Activated gamma-delta T cell treated with Interleukin-2 at 50 U/mL for 16 hours (primary cell): ENCODE results near the gene C5orf63.
"Not testable (repeated sequence)": the region's sequence is repeated elsewhere in the genome, so short reads cannot be mapped to it uniquely, and the experiment has no call there.

Experiments used
- DNase-seq: peaks from one replicate; pipeline ENCODE4 v3.0.0-alpha.2; 2020

The C5orf63 gene

DNA sequence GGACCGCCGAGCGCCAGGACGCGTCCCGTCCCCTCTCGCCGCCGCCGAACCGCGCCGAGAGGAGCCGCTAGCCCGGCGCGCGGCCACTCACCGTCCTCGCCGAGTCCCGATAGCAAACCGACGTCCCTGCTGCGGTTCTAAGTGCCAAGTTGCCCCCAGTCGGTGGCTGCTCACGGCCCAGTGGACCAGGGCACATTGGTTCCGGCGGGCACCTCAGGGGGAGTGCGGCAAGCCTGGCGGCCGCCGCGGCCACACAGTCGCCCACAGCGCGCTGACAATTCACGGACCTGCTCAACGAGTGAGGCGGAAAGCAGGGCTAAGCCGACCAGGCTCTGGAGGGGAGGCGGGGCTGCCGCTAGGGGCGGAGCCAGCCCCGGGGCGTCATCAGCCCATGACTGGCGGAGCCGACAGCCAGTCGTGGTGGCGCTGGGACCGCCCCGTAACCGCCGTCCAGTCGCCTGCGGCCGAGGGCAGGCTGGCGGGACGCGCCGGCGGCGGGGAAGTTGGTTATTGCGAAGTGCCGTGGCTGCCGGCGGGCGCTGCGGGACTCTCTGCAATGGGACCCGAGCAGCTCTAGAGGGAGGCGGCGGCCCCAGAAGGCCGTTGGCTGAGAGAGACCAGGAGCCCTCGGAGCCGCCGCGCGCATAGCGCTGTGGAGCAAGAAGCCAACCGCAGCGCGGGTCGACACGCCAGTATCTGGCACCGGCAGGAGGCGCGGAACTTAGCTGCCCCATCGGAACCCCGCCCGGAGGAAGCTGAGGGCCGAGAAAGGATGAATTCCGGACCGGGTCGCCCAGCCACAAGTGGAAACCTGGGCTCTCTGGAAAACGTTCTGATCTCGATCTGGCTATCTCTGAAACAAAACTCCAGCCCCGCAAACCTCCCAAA is 42.8 kb downstream of the C5orf63 start, which contains the start of gene MARCHF3:
Gene MARCHF3 (minus strand): TSS at position 300 of the 888 bp plus-strand sequence. CDS start 112,387 bp downstream, outside the sequence.
- peak; percentile 91 for DNase-seq

DNA sequence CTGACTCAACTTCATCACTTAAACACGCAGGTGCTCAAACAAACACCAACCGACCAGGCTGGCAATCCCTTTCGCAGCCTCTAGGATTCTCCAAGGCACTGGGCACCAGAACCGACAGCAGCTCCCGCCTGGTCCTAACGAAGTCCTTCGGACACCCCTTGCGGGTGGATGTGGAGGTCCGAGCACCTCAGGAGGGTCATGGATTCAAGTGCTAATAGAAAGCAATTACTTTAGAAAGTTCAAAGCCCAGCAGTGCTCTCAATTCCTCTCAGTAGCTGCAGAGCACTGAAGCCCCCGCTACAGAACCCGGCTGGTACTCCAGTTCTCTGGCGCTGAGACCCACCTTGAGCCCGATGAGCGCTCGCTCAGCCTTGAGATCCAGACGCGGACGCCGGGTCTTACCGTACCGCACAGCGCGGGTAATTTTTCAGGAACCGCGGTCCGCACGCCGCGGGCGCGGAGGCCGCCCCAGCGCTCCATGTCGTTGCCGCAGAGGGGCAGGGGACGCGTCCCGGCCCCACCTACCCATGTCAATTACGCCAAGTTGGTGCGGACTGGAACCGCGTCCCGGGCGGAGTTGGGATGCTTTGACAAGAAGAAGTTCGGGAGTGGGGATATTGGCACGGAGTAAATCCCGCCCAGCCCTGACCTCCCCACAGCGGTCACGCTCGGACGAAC is 43.6 kb downstream of the C5orf63 start:
- peak; percentile 25 for DNase-seq

DNA sequence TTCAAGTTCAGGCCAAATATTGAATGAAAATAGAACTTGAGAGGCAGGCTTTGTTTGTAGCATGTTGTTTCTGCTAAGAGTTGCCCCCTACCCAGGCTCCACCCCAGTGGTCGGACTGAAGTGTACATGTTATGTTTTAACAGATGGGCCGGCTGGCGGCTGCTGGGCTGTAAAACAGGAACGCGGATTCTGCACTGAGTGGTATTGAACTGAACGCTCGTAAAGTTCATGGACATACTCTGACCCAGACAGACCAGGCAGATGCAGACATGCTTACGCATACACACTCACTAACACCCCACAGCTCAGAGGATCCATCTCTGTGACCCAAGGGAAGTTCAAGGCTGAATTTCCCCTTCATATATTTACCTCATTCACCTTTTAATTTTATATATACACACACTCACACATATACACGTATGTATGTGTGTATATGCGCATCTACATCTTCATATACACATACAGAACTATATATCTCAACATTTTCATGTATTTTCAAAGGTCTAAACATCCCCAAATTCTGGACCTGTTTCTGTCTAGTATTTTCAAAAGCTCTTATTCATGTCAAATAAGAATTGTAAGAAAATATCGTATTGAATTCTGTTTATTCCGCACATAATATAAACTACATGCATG is 44.4 kb downstream of the C5orf63 start:
- DNase-seq = no peak

DNA sequence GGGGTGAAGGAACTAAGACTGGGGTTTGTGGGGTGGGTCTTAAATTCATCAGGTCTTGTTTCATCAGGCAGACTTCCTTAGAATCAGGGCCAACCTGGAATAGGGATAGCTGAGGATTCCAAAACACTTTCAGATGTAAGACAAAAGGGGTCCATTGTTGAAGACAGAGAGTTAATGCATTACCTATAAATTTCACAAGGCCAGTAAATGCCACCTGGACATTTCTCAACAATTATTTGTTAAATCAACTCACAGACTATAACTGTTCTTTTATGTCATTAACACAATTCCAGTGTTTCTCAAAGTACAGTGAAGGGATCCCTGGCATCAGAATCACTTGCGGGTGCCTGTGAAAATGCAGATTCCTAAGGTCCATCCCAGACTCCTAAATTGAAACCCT is 45.8 kb downstream of the C5orf63 start:
- no peak for DNase-seq

DNA sequence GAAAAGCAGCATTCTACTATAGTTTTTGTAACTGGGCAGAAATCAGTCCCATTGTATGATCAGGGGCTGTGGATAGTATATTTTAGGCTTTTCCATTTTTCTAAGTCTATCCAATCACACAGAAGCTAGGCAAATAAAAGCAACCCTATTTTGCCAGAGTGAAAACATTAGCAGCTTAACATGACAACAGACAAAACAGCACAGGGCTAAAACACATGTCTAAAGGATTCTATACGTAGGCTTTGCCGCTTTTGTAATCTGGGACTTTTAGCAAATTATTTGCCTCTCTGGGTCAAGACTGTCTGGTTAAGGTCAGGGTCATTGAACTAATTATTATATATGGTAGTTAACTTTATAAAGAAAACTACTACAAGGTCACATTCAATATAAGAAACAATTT is 47.1 kb downstream of the C5orf63 start:
- DNase-seq = no peak

DNA sequence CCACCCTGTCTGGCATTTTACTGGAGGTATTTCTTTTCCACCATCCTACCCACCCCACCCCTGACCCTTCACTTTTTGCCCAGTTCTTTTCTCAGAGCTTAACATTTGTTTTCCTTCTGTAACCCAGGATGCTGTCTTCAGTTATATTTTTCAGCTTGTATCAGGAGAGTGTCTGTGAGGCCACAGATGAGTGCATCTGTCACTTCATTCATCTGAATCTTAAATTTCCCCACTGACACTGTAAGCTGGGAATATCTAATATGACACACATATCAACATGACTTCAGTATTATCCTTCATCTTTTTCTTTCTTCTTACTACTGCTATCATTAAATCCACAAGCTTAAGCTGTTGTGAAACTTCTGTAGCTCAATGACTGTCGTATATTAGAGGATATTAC is 47.8 kb downstream of the C5orf63 start:
- no peak for DNase-seq

DNA sequence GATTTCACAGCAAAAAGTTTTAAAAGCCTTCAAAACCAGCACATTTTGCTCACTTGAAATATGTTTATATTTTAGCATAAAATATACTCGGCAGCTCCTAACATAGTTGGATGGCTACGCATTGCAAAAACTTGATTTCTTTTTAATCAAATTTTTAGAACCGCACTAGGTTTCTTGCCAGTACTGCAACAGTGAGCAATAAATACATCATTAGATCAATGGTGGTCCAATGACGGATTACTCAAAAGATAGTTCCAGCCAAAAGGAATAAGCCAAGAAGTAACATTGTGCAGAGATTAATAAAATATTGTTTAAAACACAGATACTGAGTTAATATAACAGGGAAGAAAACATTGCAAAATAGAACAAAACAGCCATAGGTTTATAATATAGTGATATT is 48.5 kb downstream of the C5orf63 start:
- no peak for DNase-seq

DNA sequence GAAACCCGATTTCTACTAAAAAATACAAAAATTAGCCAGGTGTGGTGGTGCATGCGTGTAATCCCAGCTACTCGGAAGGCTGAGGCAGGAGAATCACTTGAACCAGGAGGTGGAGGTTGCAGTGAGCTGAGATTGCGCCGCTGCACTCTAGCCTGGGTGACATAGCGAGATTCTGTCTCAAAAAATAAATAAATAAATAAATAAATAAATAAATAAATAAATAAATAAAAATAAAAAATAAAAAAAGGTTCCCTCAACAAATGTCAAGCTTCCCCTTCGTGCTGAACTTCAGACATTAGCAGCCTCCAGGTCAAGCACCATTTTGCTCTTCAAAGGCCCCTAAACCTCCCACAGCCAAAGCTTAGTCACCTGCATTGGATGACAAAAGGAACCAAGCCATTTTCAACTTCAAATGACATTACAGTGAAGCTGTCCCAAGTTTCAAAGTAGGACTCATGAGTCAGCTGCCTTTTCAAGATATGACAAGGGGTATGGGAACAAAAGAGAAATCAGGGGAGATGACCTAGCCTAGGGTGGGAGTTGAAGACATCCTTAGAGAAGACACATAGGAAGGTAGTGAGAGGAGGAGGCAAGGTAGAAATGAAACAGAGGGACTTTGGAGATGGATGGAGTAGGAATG is 49.6 kb downstream of the C5orf63 start:
- not testable (repeated sequence) for DNase-seq

DNA sequence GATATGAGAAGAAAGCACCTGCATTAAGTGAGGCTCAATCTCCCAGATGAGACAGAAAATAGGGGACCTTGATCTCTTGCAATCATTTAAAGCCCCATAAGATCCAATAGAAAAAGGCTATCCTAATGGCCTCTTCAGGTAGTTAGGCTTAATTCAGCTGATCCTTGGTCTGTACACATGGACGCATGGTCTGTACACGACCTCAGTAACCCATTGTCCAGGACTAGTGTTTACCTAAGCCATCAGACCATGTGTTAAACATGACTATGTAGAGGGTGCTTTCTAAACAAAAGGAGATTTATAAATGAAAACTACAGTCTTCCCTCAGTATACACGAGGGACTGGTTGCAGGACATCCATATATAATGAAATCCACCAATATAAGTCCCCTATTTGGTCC is 50.5 kb downstream of the C5orf63 start:
- DNase-seq = no peak

DNA sequence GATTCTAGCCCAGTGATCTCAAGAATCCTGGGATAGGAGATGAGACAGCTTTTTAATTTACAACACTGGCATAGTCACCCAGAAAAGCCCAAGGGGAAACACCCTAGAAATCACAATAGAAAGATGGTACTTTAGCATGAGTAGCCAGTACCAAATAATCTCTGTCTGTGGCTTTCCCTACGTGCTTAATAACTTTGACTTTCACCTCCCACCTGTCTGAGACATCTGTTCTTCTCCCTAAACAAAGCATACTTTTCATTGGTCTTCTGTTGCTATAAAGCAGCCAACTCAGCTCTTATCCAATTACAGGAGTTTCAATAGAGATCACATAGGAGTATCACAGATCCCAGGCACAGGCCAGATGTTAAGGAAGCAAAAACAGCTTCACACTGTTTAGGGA is 53.4 kb downstream of the C5orf63 start:
- no peak for DNase-seq

DNA sequence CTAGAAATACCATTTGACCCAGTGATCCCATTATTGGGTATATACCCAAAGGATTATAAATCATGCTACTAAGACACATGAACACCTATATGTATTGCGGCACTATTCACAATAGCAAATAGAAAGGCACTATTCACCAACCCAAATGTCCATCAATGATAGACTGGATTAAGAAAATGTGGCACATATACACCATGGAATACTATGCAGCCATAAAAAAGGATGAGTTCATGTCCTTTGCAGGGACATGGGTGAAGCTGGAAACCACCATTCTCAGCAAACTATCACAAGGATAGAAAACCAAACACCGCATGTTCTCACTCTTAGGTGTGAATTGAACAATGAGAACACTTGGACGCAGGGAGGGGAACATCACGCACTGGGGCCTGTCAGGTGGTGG is 56.6 kb downstream of the C5orf63 start:
- DNase-seq = not testable (repeated sequence)

DNA sequence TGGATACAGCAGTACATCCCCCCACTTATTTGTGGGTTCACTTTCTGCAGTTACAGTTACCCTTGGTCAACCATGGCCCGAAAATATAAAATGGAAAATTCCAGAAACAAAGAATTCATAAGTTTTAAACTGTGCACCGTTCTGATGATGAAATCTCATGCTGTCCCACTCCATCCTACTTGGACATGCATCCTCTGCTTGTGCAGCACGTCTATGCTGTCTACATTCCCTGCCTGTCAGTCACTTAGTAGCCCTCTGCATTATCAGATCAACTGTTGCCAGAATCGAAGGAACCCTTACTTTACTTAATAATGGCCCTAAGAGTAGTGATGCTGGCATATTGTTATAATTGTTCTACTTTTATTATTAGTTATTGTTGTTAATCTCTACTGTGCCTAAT is 57.6 kb downstream of the C5orf63 start:
- DNase-seq = no peak

DNA sequence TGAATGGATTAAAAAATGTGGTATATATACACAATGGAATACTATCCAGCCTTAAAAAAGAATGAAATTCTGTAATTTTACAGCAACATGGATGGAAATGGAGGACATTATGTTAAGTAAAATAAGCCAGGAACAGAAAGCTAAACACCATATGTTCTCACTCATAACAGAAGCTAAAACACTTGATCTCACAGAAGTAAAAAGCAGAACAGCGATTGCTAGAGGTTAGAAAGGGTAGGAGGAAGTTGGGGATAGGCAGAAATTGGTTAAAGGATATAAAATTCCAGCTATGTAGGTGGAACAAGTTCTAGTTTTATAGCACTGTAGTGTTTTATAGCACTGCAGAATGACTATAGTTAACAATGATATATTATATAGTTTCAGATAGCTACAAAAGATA is 58.7 kb downstream of the C5orf63 start:
- DNase-seq = no peak

DNA sequence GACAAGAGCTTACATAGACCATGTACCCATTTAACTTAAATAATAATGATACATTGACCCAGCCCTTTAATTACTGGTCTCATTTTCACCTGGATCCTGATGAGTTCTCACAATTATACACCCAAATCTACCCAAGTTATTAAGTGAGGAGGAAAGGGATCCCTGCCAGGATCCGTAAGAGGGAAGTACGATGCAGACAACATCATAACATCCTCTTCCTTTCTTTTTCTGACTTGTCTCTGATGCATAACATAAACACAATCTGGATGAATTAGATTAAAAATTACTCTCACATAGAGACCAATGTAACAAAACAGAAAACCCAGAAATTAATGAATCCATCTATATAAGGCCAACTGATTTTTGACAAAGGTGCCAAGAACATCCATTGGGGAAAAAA is 59.9 kb downstream of the C5orf63 start:
- DNase-seq = no peak

DNA sequence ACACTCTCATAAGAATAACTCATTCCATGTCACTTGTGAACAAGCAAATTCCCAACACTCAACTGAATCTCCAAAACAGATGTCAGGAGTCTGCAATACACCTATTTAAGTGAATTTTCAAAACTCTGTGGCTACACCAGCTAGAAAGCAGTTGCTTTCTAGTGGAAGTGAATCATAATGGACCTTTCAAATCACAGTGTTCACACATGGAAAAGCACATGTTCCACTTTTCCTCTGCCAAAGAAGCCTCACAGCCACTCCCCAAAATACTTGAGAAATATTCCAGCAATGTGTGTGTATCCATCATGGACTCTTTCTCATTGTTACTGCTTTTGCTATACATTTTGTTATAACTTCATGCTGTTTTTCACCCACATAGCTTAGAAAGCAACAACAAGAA is 60.4 kb downstream of the C5orf63 start:
- DNase-seq = no peak

DNA sequence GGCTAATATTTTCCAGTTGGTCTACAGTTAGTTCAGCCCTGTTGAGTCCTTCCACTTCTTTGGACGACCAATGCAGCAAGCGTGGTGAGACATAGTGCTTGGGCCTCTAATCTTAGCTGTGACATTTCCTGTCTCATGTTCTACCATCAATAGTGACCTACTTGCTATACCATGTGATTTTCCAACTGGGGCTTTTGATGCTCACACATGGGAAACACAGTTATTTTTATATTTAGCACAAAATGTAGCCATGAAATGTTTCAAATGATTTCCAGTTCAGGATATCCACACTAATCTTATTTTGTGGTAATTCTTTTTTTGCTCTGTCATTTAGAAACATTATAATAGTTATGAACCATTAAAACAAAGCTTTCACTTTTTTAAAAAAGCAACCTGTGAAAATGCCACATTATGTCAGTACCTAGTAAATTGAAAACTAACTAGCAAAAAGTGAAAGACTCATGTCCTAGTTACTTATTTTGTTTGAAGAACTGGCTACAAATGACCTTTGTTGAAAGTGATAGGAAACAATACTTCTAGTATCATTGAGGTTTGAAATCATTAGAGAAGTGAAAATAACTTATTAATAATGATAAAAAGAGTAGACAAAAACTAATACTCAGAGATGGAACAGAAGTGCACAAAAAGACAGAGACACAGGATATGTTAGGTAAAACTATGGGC is 61.2 kb downstream of the C5orf63 start:
- DNase-seq = no peak

DNA sequence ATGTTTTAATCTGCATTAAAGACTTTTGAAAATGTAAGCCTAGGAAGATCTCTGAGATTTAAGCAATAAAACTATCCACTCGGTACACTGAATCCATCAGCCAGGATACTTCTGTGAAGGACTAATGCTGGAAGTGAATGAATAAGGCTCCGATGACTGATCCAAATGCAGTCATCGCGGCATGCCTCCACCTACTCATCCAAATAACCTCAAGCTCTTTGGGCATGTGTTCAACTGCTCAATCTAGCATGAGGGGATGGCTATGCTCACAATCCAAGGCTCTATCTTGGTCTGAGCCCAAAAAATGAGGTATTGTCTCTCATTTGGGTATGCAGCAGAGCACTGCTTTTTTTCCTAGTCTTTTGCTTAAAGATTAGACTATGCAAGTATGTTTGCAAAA is 62.1 kb downstream of the C5orf63 start:
- no peak for DNase-seq

DNA sequence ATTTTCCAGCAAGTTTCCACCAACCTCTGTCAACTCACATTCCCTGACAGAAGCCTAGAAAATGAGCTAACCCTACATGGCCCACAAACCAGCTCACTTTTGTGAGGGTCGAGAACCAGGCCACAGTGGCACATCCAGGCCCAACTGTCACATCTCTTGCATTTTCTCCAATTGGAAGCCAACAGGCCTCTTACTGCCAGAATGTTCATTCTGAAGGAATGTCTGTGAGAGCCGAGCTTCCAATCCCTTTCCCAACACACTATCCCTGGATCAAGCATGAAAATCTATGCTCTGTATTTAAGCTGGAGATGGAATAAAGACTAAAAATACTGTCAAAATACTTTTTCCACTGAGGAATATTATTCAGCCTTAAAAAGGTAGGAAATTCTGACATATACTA is 62.9 kb downstream of the C5orf63 start:
- no peak for DNase-seq

DNA sequence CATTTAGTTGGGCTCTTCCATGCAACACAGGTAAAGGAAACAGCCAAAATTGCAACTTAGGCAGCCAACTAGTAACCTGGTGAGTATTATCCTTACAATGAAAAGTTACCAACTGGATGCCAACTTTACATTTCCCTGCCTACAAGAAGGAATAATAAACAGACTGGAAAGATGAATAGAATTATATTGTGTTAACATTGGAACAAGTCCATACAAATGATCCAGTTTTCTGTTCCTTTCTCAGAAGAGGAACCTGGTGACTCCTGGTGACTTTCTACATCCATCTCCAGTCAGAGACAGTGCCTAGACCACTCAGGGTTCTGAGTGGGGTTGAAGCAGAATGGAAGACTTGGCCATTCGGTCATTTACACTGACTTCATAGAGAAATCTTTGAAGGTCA is 63.5 kb downstream of the C5orf63 start:
- no peak for DNase-seq

DNA sequence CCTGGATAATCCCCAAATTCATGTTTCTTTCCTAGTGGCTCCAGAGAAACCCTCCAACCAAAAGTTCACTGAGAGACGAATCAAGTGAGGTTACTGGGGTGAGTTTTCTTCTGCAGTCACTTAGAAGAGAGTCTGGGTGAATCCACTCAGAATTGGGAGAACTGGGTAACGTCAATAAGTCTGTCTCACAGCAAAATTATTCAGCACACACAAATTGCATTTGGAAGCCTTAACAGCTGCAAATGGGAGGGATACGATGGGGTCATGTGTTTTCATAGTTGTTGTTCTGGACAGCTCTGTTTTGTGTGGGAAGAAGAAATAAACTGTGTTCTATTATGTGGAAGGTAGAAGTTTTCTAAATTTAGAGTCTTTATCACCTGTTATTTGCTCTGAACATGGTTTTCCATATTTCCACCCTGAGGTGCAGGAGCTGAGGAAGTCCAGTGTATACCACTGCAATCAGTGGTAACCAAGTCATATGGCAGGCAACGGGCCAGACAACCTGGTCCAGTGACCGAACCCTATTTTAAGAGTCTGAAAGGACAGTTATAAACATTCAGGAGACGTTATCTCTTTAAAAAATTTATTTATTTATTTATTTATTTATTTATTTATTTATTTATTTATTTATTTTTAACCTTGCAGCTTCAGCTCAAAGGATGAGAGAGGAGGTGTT is 64.9 kb downstream of the C5orf63 start:
- DNase-seq = no peak

DNA sequence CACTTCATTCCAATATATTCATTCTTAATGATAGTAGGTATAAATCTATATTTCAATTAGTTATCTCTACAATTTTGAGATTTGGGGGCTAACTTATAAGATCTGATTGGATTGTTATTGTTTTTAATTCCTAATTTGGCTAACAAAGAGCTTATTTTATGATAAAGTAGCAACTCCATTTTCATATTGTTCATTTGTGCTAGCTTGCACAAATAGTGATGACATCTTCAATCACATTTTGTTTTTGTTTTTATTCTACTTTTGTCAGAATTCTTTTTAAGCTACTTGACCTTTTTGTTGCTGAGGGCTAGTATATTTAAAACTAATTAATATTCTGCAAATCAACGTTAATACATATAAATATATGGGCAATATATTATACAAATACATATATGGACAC is 65.8 kb downstream of the C5orf63 start:
- DNase-seq = no peak

DNA sequence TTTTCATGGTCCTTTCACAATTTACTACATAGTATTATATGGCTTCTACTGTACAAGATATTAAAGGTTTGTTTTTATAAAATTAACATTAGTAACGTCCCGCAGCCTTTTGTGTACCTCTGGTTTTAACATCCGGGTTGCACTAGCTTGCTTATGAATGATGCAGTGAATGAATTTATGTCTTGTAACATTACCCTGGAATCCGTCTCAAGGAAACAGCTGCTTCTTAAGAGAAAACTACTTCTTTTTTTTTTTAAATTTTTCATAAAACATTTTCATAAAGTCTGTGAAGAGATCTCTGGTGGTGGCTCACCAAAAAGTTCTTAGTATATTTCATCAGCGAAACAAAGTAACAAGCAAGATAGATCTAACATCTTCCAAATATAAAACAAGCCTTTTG is 66.6 kb downstream of the C5orf63 start:
- no peak for DNase-seq
